Left ventricle myocardium superior (tissue), 1 donor: ENCODE measurements around the gene GPR26. TPM values are rescaled to one million over a fixed set of nuclear protein-coding genes. Genes with fewer than 3 reads are reported as not detected.
"Not testable (repeated sequence)": the region's sequence is repeated elsewhere in the genome, so short reads cannot be mapped to it uniquely, and the experiment has no call there.

Experiments used
- ATAC-seq: fragments of 200-7000 bp; cut with Tn5 transposase; one replicate; pipeline ENCODE4 v1.9.1; 2020; ENCODE audit warnings: mild to moderate bottlenecking, moderate library complexity
- DNase-seq: peaks from one replicate; pipeline ENCODE4 v3.0.0-alpha.2; 2020
- intact Hi-C: fragments of 100-400 bp; cut with micrococcal nuclease; formaldehyde crosslinking; loops from one replicate; pipeline ENCODE4 v1.11.0; 2022
- total RNA-seq: library from RNA; stranded (reverse); fragmentation: NEBNext Ultra II Directional; extraction: Animal tissue kit (Norgen Biotek cat#: 25700); gene quantifications from one replicate; pipeline ENCODE4 v1.2.1, GENCODE V29; 2021
- donor health status: DM: no; HTN: yes; CAD: no; lungs with severe emphysema.

The GPR26 gene
- total RNA-seq, 1 donor from 2014 or later: not detected

- DNase-seq (no peak), ATAC-seq (no peak)
- intact Hi-C loops: no loop called here
These were observed 23.7 kb downstream of the GPR26 start for GRCh38 chr10:123689880-123690279.

DNA sequence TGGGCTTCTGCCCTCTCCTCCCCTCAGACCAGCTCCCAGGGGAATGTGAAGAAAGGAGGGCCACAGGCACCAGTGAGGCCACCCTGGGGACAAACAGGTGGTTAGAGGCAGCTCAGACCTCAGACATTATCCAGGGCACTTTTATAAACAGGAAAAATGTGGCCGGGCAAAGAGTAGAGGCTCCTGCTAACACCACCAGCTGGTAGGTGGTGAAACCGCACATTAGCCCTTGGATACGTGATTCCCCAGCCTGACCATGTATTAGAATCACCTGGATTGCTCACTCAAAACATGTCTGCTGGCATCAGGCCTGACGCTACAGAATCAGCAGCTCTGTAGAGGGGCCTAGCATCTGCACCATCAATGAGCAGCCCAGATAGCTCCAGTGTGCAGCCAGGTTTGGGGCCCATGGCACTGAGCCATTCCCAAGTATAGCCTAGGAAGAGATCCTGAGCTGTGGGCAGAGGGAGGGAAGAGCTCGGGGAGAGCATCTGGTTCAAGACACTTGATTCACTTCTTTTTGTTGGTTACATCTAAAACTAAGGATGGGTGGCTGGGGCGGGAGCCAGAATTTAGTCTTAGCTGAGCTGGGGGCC is 37.1 kb downstream of the GPR26 start:
- intact Hi-C loops: no loop called here

DNA sequence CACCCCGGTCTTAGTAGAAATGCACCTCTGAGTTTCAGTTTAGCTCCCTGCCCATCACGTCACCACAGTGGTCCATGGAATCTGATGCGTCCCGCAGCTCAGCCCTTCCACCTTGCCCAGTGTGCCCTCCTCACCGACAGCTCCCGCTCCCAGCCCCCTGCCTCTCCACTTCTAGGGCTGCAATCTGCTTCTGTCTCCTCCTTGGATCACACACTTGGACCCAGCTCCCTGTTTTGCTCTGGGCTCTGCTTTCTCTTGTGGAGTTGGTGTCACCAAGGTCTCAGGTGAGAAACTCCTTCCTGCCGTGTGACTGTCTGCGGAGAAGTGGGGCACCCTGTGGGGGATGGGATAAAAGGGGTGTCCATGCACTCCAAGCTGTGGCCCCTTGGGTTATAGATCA is 37.9 kb downstream of the GPR26 start:
- intact Hi-C loops: no loop called here
- ATAC-seq: no peak

More for the DNA sequence above, 37.1 kb downstream of the GPR26 start:
- no peak for DNase-seq
- no peak for ATAC-seq

GRCh38 chr10:123704812-123705211 is 38.7 kb downstream of the GPR26 start:
- DNase-seq (no peak), ATAC-seq (no peak)
- intact Hi-C loops: no loop called here

More for the DNA sequence above, 37.9 kb downstream of the GPR26 start:
- DNase-seq: no peak

GRCh38 chr10:123706236-123706635 is 40.1 kb downstream of the GPR26 start:
- ATAC-seq (no peak), DNase-seq (no peak)
- intact Hi-C loops: no loop called here

- no peak for ATAC-seq
- DNase-seq: no peak
- intact Hi-C loops: no loop called here
These were observed 49.4 kb downstream of the GPR26 start for GRCh38 chr10:123715546-123715945.

- no peak for ATAC-seq
- DNase-seq: no peak
- intact Hi-C loops: no loop called here
These were observed 51.2 kb downstream of the GPR26 start for GRCh38 chr10:123717336-123717735.

GRCh38 chr10:123718544-123719060 is 52.4 kb downstream of the GPR26 start:
- DNase-seq (no peak), ATAC-seq (no peak)
- intact Hi-C loops: no loop called here

DNA sequence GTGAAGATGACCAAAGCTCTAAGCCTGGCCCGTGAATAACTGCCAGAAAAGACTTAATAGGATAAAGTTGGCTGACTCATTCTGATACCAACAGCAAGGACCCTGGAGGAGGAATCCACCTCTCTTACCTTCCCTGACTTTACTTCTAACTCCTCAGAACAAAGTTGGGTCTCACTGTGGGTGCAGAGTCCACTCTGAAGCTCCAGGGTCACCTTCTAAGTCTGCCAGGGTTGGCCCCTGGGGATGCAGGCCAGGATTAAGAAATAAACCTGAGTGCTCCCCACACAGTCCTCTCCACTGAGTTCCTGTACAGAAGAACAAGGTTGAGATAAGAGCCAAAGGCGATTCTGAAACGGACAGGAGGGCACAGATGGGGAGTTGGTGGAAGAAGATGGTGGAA is 54.4 kb downstream of the GPR26 start:
- DNase-seq: no peak
- intact Hi-C loops: no loop called here
- no peak for ATAC-seq

DNA sequence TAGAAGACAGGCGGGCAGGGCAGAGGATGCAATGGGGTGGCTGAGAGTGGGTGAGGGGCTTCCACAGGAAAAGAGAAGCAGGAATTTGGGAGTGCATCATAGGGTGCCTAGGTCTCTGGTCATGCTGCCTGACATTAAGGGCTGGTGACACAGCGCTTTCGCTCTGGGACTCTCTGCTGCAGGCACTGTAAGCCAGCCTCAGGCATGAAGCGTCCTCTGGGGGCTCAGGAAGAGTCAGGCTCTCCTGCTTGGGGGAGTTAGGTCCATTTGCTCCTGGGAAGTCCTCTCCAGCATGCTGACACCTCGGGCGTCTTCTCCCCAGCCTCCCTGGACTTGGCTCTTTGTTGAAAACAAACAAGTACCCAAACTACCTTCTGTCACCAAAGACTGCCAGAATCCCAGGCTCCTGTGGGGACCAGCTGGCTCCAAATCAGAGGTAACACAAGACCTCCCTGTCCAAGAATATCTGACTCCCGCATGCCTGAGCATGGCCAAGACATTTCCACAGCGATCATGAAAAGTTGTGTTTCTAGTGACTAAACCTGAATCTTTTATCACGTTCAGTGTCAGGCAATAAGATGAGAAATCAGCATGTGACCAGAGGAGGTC is 55.4 kb downstream of the GPR26 start:
- no peak for DNase-seq
- no peak for ATAC-seq
- intact Hi-C loops: no loop called here

DNA sequence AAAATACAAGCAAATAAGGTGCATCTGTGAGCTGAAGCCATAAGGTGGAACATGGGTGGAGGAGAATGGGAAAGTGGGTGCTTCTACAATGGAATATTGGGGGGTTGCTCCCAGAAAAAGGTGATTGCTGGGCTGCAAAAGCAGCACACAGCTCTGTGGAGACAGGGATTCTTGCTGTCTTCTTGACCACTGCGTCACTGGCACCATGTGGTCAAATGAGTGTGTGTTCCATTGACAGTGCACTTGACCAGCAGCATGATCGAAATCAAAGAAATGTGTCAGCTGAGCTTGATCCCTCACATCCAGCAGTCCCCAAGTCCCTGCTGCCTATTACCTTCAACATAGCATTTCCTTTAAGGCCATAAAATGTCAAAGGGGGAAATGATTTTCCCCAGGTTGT is 56.2 kb downstream of the GPR26 start:
- DNase-seq (no peak), ATAC-seq (no peak)
- intact Hi-C loops: no loop called here

GRCh38 chr10:123724747-123725146 is 58.6 kb downstream of the GPR26 start:
- intact Hi-C loops: no loop called here
- DNase-seq: no peak
- no peak for ATAC-seq

DNA sequence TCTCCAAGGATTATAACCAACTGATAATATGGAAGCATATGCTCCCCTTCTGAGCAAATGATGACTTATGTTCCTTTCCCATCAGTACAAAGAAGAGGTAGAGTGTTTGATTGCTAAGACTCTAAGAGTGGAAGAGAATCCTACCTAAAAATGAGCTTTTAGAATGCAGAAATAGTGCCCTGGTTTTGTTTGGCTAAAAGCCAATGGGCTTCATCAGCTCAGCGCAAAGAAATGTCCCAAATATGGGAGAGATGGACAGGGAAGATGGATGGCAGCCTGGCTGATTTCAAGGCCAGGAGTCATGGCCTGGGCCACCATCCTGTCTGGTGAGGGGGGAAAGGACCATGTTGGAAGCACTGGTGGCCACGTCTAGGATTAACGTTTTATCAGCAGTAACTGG is 60.2 kb downstream of the GPR26 start:
- ATAC-seq (no peak), DNase-seq (no peak)
- intact Hi-C loops: no loop called here

GRCh38 chr10:123726836-123727235 is 60.7 kb downstream of the GPR26 start:
- DNase-seq: no peak
- ATAC-seq: no peak
- intact Hi-C loops: no loop called here

GRCh38 chr10:123729523-123729922 is 63.4 kb downstream of the GPR26 start:
- DNase-seq (no peak), ATAC-seq (no peak)
- intact Hi-C loops: no loop called here

DNA sequence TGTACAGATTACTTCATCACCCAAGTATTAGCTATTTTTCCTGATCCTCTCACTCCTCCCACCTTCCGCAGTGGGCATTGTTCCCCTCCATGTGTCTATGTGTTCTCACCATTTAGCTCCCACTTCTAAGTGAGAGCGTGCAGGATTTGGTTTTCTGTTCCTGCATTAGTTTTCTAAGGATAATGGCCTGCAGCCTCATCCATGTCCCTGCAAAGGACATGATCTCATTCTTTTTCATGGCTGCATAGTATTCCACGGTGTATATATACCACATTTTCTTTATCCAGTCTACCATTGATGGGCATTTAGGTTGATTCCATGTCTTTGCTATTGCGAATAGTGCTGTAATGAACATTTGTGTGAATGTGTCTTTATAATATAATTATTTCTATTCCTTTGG is 70.8 kb downstream of the GPR26 start:
- DNase-seq, ATAC-seq, intact Hi-C loops: not testable (repeated sequence)

- intact Hi-C loops: no loop called here
- DNase-seq: no peak
- no peak for ATAC-seq
These were observed 75.0 kb downstream of the GPR26 start for GRCh38 chr10:123741146-123741545.

DNA sequence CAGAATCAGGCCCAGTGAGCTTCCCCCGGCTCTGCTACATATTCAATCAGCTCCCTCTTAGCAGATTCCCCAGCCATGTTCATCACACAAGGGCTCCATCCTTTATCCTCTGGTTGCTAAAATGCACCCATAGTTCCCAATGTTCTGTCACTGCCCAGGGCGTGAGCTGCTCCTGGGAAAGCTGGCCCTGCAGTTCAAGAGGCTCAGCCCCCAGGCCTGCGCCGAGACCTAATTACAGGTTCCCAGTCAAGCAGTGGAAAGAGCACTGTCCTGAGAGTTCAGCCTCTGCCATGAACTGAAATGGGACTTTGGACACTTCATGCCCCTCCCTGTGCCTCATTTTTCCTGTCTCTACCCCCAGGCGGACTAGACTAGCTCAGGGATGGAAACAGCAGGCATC is 75.6 kb downstream of the GPR26 start:
- no peak for ATAC-seq
- no peak for DNase-seq
- intact Hi-C loops: no loop called here

DNA sequence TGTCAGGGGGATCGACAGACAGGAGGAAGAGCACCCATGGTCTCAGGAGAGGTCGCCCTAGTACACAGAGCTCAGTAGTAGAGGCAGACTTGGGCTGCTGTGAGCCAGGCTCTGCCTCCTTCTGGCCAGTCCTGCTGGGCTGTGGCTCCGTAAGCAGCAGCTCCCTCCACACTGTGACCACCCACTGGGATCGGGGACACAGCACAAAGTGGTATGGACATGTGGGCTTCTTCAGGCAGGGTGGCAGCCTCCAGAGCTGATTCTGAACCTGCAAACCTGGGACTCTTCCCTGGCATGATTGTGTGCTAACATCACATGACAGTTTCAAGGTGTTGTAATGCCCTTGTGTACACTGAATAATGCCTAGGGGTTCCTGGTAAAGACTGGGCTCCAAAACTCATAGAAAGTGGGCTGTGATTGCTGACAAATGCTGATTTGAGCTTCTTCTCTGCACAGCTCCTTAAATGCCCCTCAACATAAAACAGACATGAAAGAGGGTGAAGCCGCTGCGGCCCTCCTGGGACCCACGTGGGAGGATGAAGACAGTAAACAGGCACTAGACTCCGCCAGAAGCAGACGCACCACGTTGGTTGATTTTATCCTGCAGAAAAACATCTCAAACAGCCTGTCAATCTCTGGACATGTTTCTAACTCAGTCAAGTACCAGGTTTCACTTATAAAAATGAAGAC is 76.7 kb downstream of the GPR26 start:
- no peak for ATAC-seq
- intact Hi-C loops: no loop called here
- DNase-seq: no peak

DNA sequence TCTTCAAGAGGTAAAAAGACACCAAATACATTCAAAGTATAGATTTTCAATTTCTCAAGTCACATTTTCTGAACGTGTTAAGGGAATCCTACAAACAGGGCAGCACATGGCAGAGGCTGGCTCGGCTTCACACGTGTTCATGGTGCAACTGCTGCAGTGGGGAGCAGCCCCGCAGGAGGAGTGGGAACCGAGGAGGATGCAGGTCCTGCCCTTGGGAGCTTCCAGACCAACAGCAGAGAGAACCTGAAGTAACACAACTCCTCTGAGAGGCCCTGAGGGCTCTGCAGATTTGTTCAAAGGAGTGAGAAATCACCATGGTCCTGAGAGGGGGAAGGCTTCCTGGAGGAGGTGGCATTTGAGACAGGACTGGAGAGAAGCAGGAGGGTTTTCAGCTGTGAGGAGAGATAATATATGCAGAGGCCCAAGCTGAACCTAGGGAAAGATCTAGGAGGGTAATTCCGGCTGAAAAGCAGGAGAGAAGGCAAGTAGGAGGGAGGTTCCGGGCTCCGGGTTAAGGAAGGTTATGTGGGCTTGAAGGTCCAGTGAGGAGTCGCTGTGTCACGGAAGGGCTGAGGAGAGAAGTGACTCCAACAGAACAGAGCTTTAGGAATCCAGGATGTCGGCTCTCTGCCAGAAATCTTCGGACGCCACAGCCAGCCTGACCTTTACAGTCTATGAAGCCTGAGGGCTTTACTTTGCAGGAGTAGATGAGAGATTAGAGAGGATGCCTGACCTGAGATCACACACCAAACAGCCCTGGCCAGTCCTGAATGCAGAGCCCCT is 77.5 kb downstream of the GPR26 start:
- DNase-seq: peak; percentile 39

More for the DNA sequence above, 77.5 kb downstream of the GPR26 start:
- intact Hi-C loops: no loop called here
- ATAC-seq: peak; percentile 85
